NCI-H1436 treated with DMSO at 0.1 percent for 48 hours (cell line): ENCODE measurements around the gene B3GNT8.
"Not testable (repeated sequence)": the region's sequence is repeated elsewhere in the genome, so short reads cannot be mapped to it uniquely, and the experiment has no call there.

Experiments
- DNase-seq: peaks from one replicate; lab custom pipeline; 2025; lab: John Stamatoyannopoulos, UW

The B3GNT8 gene

DNA sequence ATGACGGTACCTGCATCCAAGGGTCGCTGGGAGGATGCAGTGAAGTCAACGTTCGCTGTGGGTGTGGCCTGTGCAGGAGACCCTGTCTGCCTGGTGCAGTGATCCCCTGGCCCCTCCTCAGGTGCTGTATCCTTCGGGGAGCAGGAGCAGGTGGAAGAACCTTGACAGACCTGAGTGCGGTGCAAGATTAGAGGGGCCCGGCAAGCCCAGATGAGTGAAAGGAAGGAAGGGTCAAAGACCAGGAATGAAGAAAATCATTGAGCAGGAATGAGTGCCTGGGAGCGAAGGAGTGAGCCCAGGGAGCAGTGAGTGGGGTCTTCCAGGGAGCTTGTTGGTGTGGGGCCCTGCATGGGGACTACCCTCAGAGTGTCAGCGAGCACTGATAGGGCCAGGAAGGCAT is 12.7 kb downstream of the B3GNT8 start:
- DNase-seq, result no peak

DNA sequence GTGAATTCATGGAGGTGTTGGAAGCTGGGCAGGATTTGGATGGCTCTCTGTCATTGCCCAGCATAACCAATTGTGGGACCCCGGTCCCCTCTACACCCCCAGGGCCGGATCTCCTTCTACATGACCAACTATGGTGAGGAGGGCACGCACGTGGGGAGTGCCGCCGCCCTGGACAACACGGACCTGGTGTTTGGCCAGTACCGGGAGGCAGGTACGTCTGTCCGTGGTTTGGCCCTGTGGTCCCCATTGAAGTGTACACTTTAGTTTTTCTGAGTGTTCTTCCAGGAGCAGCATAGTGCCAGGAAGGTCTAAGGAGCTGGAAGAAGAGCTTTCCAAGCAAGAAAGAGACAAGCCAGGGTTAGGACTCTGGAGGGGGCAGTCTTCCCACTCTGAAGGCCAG is 13.2 kb downstream of the B3GNT8 start:
- no peak for DNase-seq

GRCh38 chr19:41412953-41413352 is 14.2 kb downstream of the B3GNT8 start:
- no peak for DNase-seq

GRCh38 chr19:41411968-41412265 is 15.3 kb downstream of the B3GNT8 start:
- no peak for DNase-seq

- no peak for DNase-seq
Measured at GRCh38 chr19:41411100-41411967, 15.8 kb downstream of the B3GNT8 start.

- no peak for DNase-seq
Measured at GRCh38 chr19:41410336-41411054, 16.7 kb downstream of the B3GNT8 start.

GRCh38 chr19:41409288-41409687 is 17.9 kb downstream of the B3GNT8 start:
- no peak for DNase-seq

GRCh38 chr19:41408846-41409245 is 18.3 kb downstream of the B3GNT8 start:
- DNase-seq, result not testable (repeated sequence)

DNA sequence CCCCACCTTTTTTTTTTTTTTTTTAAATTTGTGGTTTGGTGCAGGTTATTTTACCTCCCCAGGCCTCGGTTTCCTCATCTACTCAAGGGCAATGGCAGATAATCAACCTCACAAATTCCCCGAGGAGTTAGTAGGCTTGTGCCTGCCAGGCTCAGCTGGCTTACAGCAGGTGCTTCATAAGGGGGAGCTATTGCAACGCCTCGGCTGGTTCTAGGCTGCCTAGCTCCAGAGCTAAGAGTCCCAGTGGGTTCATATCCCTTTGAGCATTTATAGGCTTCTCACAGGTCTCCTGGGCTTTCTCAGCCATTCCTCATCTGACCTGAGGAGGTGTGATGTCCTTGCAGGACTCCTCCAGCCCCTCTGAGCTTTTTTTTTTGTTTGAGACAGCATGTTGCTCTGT is 18.9 kb downstream of the B3GNT8 start:
- DNase-seq, result no peak

DNA sequence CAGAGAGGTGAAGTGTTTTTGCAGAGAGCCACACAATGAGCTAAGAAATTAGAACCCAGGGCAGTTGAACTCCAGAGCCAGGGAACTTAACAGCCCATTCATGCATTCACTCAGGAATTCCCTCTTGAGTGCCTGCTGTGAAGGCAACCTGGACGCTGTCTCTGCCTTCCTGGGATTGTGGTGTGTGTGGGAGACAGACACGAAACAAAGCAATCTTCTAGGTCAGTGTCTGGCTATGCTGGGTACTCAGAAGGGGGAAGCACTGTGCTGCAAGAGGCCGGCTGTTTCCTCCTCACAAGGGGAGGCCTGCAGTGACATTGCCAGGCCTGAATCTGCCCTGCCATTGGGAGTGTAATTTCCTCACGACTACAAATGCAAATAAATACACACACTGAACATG is 19.9 kb downstream of the B3GNT8 start:
- DNase-seq, result no peak

GRCh38 chr19:41405776-41406175 is 21.4 kb downstream of the B3GNT8 start:
- DNase-seq, result no peak

GRCh38 chr19:41403181-41403970 is 23.8 kb downstream of the B3GNT8 start:
- DNase-seq, result no peak

GRCh38 chr19:41402010-41402409 is 25.2 kb downstream of the B3GNT8 start:
- DNase-seq, result no peak

GRCh38 chr19:41401483-41401882 is 25.7 kb downstream of the B3GNT8 start:
- DNase-seq, result no peak

DNA sequence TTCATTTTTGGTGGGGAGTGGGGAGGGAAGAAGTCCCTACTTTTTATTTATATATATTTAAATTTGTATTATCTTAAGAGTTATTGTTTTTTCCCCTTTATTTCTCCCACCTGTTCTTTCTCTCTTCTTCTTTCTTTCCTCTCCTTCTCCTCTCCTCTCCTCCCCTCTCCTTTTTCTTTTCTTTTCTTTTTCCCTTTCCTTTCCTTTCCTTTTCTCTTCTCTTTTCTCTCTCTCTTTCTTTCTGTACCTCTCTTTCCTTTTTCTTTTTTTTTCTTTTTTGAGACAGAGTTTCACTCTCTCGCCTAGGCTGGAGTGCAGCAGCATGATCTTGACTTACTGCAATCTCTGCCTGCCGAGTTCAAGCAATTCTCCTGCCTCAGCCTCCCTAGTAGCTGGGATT is 27.6 kb downstream of the B3GNT8 start:
- no peak for DNase-seq

GRCh38 chr19:41399091-41399490 is 28.1 kb downstream of the B3GNT8 start:
- DNase-seq, result no peak

GRCh38 chr19:41398598-41398997 is 28.6 kb downstream of the B3GNT8 start:
- no peak for DNase-seq

GRCh38 chr19:41398050-41398418 is 29.1 kb downstream of the B3GNT8 start:
- no peak for DNase-seq

GRCh38 chr19:41397086-41398049 is 29.8 kb downstream of the B3GNT8 start, which contains the start of the genes BCKDHA and EXOSC5:
BCKDHA (plus strand) TSS chr19:41397818; CDS start chr19:41397828, 10 bp downstream.
EXOSC5 (minus strand) TSS chr19:41397359; CDS start chr19:41397328, 31 bp downstream.
- peak; percentile 98 for DNase-seq

- no peak for DNase-seq
Measured at GRCh38 chr19:41395355-41395754, 31.8 kb downstream of the B3GNT8 start.

GRCh38 chr19:41392775-41393174 is 34.4 kb downstream of the B3GNT8 start:
- no peak for DNase-seq
